NCI-H2029 (cell line): ENCODE data around the gene MROH7.
A peak's percentile ranks its signal among the peaks of the same experiment; 100 is the strongest.

Experiments
- DNase-seq: peaks from one replicate; lab custom pipeline; 2025; lab: John Stamatoyannopoulos, UW

The MROH7 gene

DNA sequence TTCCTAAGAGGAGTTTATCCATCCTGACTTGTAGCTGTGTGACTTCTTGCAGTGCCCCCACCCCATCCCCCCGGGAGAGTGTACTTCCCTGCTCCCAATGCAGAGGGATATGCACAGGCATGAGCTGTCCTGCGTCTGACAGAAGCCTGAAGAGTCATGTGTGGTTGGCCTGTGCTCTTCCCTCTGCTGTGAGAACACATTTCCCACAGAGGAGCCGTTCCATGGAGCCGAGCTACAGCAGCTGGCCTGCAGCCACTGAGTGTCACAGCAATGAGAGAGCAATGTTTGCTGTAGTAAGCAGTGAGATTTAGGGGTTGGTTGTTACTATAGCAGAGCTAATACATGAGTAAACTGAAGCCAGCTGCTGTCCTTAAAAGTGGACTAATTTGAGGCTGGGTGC, 100.7 kb downstream of the MROH7 start:
- DNase-seq = no peak

GRCh38 chr1:54743416-54744226, 102.0 kb downstream of the MROH7 start:
- DNase-seq = no peak

- no peak for DNase-seq
These were observed 103.1 kb downstream of the MROH7 start for GRCh38 chr1:54744696-54745095.

DNA sequence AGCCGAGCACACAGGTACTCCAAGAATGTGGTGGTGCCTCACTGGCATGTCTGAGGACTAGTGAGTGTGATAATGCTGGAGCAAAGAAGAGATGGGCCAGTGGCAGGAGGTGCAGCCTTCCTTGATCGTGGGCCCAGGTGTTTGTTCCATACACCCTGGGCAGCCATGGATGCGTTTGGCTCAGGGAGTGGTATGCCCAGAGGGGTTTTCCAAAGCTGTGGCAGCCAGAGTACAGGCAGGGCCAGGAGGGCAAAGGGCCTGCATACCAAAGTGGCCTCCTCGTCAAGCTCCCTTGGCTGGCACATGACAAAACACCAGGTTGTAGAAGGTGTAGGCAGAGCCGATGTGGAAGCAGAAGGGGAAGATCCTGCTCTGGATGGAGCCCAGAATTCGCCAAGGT, 103.7 kb downstream of the MROH7 start:
- DNase-seq = no peak

GRCh38 chr1:54745864-54746263, 104.3 kb downstream of the MROH7 start:
- no peak for DNase-seq

DNA sequence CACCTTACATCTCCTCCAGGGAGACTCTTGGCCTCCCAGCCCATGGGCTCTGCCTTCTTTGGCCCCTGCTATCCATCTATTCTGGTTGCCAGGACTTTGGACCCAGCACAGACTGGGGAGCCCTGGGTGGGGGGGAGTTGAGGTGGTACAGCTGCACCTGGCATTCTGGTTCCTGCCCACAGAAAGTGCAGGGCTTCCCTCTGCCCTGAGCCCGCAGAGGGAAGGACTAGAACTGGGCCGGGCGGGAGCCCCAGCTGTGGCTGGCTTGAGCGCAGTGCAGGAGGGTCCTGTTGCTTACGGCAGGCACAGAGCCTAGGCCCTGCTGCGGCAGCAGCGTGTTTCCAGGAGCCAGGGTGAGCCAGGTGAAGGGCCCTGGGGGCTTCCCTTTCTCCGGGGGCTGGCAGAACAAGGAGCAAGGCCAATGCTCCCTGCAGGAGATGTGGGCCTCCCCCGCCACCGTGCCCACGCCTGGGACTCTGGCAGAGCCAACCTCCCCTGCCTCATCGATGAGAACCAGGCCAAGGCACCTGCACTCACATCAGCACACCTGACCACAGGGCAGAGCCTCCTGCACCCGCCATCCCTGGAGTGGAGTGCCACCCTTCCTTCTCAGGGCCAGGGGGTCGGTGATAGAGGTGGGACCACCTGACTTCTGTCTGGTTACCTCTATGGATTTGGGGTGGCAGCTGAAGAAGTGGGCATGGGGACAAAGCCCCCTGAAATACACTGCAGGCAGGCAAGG, 106.7 kb downstream of the MROH7 start:
- no peak for DNase-seq

DNA sequence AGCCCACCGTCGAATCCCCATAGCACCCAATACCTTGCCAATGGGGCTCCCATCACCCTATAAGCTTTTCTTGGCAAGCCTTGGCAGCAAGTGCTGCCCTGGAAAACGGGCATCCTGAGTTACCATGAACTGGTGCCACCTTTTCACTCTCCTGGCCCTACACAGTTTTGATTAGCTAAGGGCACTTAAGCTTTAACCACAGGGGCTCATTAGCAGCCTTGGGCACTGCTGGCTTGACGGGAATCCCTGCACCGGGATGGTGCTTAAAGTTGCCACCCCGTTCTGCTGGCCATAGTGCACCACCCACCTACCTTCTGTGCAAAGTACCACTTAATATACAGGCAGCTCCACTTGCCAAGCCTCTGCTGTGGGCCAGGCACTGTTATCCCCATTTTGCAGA, 109.0 kb downstream of the MROH7 start:
- peak; percentile 12 for DNase-seq

DNA sequence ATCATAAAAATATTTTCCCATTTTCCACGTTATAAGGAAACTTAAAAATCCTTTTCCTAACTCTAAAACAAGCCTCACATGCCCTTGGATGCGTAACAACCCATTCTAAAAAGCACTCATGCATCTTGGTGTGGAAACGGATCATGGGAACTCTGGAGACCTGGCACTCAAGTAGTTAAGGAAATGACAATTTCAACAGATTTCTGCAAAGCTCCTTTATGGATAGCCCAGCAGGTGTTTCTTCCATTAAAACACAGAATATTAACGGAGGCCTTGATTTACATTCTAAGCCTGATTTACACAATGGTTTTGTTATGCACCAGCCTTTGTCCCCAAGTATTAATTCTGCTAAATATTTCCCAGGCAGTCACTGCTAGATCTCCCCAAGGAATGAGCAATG, 109.8 kb downstream of the MROH7 start:
- DNase-seq = no peak

- DNase-seq = no peak
These were observed 112.5 kb downstream of the MROH7 start for GRCh38 chr1:54754045-54754444.

DNA sequence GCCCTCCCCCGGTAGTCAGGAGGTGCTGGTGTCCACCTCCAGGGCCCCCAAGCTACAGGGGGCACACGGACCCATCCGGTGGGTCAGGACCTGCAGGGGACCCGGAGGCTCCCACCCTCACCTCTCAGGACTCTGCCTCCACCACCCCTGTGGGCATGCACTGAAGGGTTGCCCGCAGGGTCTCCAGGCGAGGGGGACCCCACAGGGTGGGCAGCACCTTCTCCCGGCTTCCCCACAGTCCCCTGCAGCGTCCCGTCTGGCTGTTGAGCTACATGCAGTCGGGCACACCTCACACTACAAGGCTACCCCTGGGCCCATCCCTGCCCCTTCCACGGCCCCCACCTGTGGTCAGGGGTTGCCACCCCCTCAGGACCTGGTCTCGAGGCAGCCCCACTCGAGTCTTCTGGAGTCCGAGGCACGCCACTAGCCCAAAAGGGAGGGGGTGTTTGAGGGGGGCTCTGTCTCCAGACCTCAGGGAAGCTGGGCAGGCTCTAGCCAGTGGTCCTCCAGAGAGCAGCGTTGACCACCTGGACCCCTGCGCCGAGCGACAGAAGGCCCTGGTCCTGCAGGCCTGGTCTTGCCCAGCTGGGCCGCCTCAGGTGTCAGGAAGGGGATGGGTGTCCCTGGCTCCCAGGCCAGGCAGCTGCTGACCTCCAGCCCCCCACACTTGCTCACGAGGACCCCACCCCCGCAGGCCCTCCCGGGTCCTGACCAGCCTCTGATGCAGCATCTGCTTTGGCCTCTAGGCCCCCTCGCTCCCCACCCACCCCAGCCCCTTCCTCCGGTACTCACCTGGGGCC, 113.1 kb downstream of the MROH7 start:
- DNase-seq = no peak

GRCh38 chr1:54757833-54758232, 116.2 kb downstream of the MROH7 start:
- DNase-seq = no peak

DNA sequence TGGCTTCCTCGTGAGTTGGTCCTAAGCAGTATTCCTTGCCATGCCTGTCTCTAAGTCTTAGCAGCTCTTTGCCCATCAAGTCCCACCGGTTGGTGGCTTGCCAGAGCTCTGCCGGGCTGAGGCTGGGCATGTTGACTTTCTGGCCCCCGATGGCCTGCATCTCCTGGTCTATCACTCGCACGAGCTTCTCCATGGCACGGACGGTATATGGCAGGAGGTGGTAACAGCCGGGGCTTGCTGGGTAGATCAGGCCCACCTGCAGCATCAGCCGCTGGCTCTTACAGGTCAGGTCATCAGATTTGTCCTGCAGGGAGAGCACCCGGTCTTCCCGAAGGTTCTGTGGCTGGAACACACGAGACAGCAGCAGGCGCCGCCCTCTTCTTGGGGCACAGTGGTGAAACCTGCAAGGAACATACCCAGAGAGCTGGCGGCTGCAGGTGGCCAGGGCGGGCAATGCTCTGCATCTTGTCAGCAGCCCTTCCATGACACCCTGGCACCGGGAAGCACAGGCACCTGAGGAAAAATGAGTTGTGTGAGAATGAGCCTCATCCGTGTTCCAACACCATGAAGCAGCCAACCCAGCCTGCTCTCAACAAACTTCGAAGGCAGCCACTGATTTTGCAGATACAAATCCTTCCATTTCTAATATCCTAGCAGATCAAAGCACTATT, 117.2 kb downstream of the MROH7 start:
- DNase-seq = no peak
